Endothelial cell of umbilical vein (primary cell): ENCODE data around the gene MAGEB4. TPM values are rescaled to one million over a fixed set of nuclear protein-coding genes. Genes with fewer than 3 reads are reported as not detected.

ENCODE experiments used
- BruUV-seq: library from RNA; stranded (reverse); fragments of 400-500 nt; replicated peaks from 2 replicates; lab custom pipeline; 2021; lab: Mats Ljungman, UMichigan
- CTCF ChIA-PET: fragments of 300-600, 350-600 bp; sonication (Branson Sonifier 250); formaldehyde crosslinking; loops from one replicate; lab custom pipeline; 2021; ENCODE audit warnings: antibody characterized with exemption, inconsistent platforms; lab: Charles Lee
- POLR2A ChIA-PET: fragments of 300-600, 350-600 bp; sonication (Branson Sonifier 250); formaldehyde crosslinking; loops from one replicate; lab custom pipeline; 2021; ENCODE audit warnings: antibody characterized with exemption, inconsistent platforms; lab: Charles Lee
- DNase-seq: peaks from one replicate; pipeline ENCODE4 v3.0.0-alpha.2; 2011; ENCODE audit warnings: low read depth, low spot score
- FAIRE-seq: peaks from 2 replicates; lab custom pipeline; 2011; peaks lifted over from hg19 to GRCh38; lab: Jason Lieb, UNC
- H2AFZ ChIP-seq: 2 replicates; pipeline ENCODE4 v1.6.0; 2012; ENCODE audit warnings: low read depth, low read length, control low read depth, inconsistent platforms
- H3K27ac ChIP-seq: 2 replicates; pipeline ENCODE4 v1.5.1; 2011; ENCODE audit warnings: low read depth, mild to moderate bottlenecking, control low read depth, low read length, moderate library complexity; ENCODE audit not compliant: insufficient read depth
- H3K27me3 ChIP-seq, 2 experiments: 2 replicates each; pipeline versions ENCODE4 v1.6.0 to v1.6.1; 2011; ENCODE audit warnings: low read length in 2 of 2, mixed read lengths in 1 of 2; ENCODE audit not compliant: control insufficient read depth in 2 of 2, insufficient read depth in 2 of 2
- H3K36me3 ChIP-seq, 2 experiments: 2 replicates in 1 of 2; 3 replicates in 1 of 2; pipeline ENCODE4 v1.5.1; 2011; ENCODE audit warnings: low read length in 2 of 2, mild to moderate bottlenecking in 1 of 2, moderate library complexity in 1 of 2; ENCODE audit not compliant: control insufficient read depth in 2 of 2, insufficient read depth in 2 of 2; ENCODE audit errors: extremely low read depth in 1 of 2
- H3K4me1 ChIP-seq: 3 replicates; pipeline ENCODE4 v1.5.1; 2011; ENCODE audit warnings: mild to moderate bottlenecking, low read length; ENCODE audit not compliant: control insufficient read depth, insufficient read depth; ENCODE audit errors: extremely low read depth
- H3K4me2 ChIP-seq: 2 replicates; pipeline ENCODE4 v1.6.1; 2011; ENCODE audit warnings: low read length, control low read depth, mixed read lengths; ENCODE audit not compliant: insufficient read depth
- H3K4me3 ChIP-seq, 3 experiments: fragments of 200-600 bp in 1 of 3; sonication (generic), shearing (Covaris generic) in 1 of 3; replicated peaks in 1 of 3; 2 replicates each; pipeline ENCODE4 v1.5.1; 2011 to 2016; ENCODE audit warnings: control low read depth in 3 of 3, low read length in 3 of 3, mild to moderate bottlenecking in 2 of 3, inconsistent platforms in 1 of 3, low read depth in 1 of 3, moderate library complexity in 1 of 3; ENCODE audit not compliant: insufficient read depth in 1 of 3
- H3K79me2 ChIP-seq: 2 replicates; pipeline ENCODE4 v1.6.0; 2012; ENCODE audit warnings: low read length, inconsistent platforms; ENCODE audit not compliant: control insufficient read depth, insufficient read depth
- H3K9ac ChIP-seq: replicated peaks from 2 replicates; pipeline ENCODE3; 2011; ENCODE audit warnings: low read length, control low read depth; ENCODE audit not compliant: insufficient read depth; ENCODE audit errors: extremely low read depth
- H3K9me1 ChIP-seq: replicated peaks from 3 replicates; pipeline ENCODE4 v1.6.0; 2011; ENCODE audit warnings: mild to moderate bottlenecking, low read length; ENCODE audit not compliant: control insufficient read depth, insufficient read depth; ENCODE audit errors: extremely low read depth
- H3K9me3 ChIP-seq: replicated peaks from 2 replicates; pipeline ENCODE4 v1.5.1; 2012; ENCODE audit warnings: low read length, inconsistent platforms; ENCODE audit not compliant: control insufficient read depth, insufficient read depth
- H4K20me1 ChIP-seq: replicated peaks from 2 replicates; pipeline ENCODE3; 2011; ENCODE audit warnings: mild to moderate bottlenecking, low read length; ENCODE audit not compliant: control insufficient read depth, insufficient read depth; ENCODE audit errors: extremely low read depth
- EZH2 ChIP-seq: IDR thresholded peaks from 2 replicates; pipeline ENCODE4 v1.6.1; 2012; ENCODE audit warnings: borderline replicate concordance, low read depth, mild to moderate bottlenecking, moderate library complexity, low read length, inconsistent platforms; ENCODE audit not compliant: severe bottlenecking
- FOS ChIP-seq: IDR thresholded peaks from 2 replicates; pipeline ENCODE4 v1.6.1; 2011; ENCODE audit warnings: mild to moderate bottlenecking, low read length, moderate library complexity, borderline replicate concordance; ENCODE audit not compliant: insufficient read depth
- JUN ChIP-seq: IDR thresholded peaks from 2 replicates; pipeline ENCODE4 v1.6.1; 2011; ENCODE audit warnings: borderline replicate concordance, low read depth; ENCODE audit not compliant: insufficient read length, insufficient read depth
- POLR2A ChIP-seq: IDR thresholded peaks from 2 replicates; pipeline ENCODE4 v1.6.1; 2012; ENCODE audit warnings: low read depth, mild to moderate bottlenecking, control low read depth, low read length
- dilution Hi-C: fragments of 300-500 bp; cut with MboI; formaldehyde crosslinking; loops from one replicate; pipeline ENCODE4 v1.15.0; 2019; ENCODE audit warnings: low sequenced_read_pairs; ENCODE audit not compliant: extremely low pct_ligation_motif_present
- intact Hi-C: fragments of 100-400 bp; cut with micrococcal nuclease; formaldehyde crosslinking; loops from one replicate; pipeline ENCODE4 v1.10.0; 2022
- polyA plus RNA-seq, 4 experiments: library from polyadenylated mRNA; depleted of rRNA in 3 of 4; stranded (reverse) in 3 of 4; unstranded in 1 of 4; fragments of >200 nt; gene quantifications; 2 replicates each; pipeline versions ENCODE4 v1.2.1 to v1.2.3, GENCODE V29; 2011 to 2012; ENCODE audit warnings: missing spikeins in 1 of 4
- total RNA-seq: library from RNA; stranded (reverse); gene quantifications from 2 replicates; pipeline ENCODE4 v1.2.3, GENCODE V29; 2021
- TF ChIP-seq, protein P1 (sequence below): IDR thresholded peaks from 2 replicates; pipeline ENCODE4 v1.6.1; 2011; ENCODE audit not compliant: insufficient read depth, insufficient read length
- TF ChIP-seq, protein P2 (sequence below), 2 donors: IDR thresholded peaks; 1 replicate in 1 of 2; 2 replicates in 1 of 2; pipeline ENCODE4 v1.5.1; 2011; ENCODE audit warnings: low read length in 2 of 2, mild to moderate bottlenecking in 2 of 2, moderate library complexity in 2 of 2, control low read depth in 1 of 2, inconsistent platforms in 1 of 2, low read depth in 1 of 2; ENCODE audit not compliant: insufficient read depth in 1 of 2; ENCODE audit errors: extremely low read depth in 1 of 2

Gene MAGEB4
- total and polyA plus RNA-seq, 2 donors (not counting 3 experiments of a cell fraction or from before 2014, with no cell fraction given), result not detected

DNA sequence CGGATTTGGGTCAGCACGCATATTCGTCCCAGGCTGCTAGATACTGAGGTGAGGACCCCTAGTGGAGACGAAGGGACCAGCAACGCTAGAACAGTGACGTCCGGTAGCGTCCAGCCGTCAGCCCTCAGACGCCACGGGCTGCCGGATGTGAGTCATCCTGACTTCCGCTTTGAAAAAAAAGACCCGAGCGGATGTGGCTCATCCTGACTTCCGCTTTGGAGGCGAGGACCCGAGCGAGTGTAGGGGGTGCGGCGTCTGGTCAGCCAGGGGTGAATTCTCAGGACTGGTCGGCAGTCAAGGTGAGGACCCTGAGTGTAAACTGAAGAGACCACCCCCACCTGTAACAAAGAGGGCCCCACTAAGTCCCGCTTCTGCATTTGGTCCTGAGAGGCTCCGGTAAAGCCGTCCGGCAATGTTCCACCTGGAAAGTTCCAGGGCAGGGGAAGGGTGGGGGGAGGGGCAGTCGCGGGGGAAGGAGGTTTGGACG, 26.4 kb upstream of the MAGEB4 start, which contains the start of gene MAGEB2:
TSS of gene MAGEB2 (plus strand) at position 207 of the 487 bp plus-strand sequence. CDS start 3,018 bp downstream, outside the sequence.
- H3K4me2 ChIP-seq, result no peak within 1 kb of the TSS
- ChIA-PET CTCF (no interaction called here), POLR2A (no interaction called here)
- DNase-seq (no peak), FAIRE-seq (no peak)
- H3K36me3 ChIP-seq, result no peaks in the 10 kb centered on the region
- intact Hi-C loops, result no loop called here
- no peaks in the 10 kb centered on the region for H3K27me3 ChIP-seq
- H3K4me1 ChIP-seq, result no peaks in the 10 kb centered on the region
- H4K20me1 ChIP-seq, result no peaks in the 10 kb centered on the region
- no peak within 1 kb of the TSS for H3K4me3 ChIP-seq
- H2AFZ ChIP-seq, result no peak within 1 kb of the TSS
- no peaks in the 10 kb centered on the region for H3K9me3 ChIP-seq
- H3K79me2 ChIP-seq, result no peaks in the 10 kb centered on the region
- dilution Hi-C loops, result no loop called here
- H3K27ac ChIP-seq, result no peak within 1 kb of the TSS
- H3K9ac ChIP-seq, result no peak within 1 kb of the TSS
- no peaks in the 10 kb centered on the region for H3K9me1 ChIP-seq
- no TSS peak for BruUV-seq
- TF ChIP-seq EZH2, result no peak
- TF ChIP-seq FOS, result no peak
- TF ChIP-seq, protein P1, sequence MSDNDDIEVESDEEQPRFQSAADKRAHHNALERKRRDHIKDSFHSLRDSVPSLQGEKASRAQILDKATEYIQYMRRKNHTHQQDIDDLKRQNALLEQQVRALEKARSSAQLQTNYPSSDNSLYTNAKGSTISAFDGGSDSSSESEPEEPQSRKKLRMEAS, result no peak
- no peak for TF ChIP-seq POLR2A
- no peak for TF ChIP-seq JUN

DNA sequence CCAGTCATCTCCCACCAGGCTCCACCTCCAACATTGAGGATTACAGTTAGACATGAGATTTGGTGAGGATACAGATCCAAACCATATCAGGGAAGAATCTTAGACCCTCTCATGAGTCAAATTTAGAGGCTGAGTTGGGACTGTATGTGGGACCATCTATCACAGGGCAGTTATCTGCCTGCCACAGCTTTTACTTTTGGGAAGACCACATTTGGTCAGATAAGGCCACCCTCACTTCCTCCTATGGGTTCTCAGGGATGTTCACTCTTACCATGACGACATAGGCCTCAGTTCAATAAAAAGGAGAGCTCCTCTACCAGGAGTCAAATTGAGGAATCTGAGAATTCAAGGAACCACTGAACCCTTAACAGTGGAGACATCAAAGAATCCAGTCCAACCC, 24.3 kb upstream of the MAGEB4 start:
- no TSS peak for BruUV-seq
- Histone ChIP-seq H4K20me1 (no peaks in the 10 kb centered on the region), H3K4me1 (no peaks in the 10 kb centered on the region), H3K4me2 (no peak overlapping the region), H3K9me1 (no peaks in the 10 kb centered on the region), H3K4me3 (no peak overlapping the region), H3K9me3 (no peaks in the 10 kb centered on the region), H3K79me2 (no peaks in the 10 kb centered on the region), H3K36me3 (no peaks in the 10 kb centered on the region), H2AFZ (no peak overlapping the region), H3K27ac (no peak overlapping the region), H3K9ac (no peak overlapping the region), H3K27me3 (no peaks in the 10 kb centered on the region)
- TF ChIP-seq, protein P2, sequence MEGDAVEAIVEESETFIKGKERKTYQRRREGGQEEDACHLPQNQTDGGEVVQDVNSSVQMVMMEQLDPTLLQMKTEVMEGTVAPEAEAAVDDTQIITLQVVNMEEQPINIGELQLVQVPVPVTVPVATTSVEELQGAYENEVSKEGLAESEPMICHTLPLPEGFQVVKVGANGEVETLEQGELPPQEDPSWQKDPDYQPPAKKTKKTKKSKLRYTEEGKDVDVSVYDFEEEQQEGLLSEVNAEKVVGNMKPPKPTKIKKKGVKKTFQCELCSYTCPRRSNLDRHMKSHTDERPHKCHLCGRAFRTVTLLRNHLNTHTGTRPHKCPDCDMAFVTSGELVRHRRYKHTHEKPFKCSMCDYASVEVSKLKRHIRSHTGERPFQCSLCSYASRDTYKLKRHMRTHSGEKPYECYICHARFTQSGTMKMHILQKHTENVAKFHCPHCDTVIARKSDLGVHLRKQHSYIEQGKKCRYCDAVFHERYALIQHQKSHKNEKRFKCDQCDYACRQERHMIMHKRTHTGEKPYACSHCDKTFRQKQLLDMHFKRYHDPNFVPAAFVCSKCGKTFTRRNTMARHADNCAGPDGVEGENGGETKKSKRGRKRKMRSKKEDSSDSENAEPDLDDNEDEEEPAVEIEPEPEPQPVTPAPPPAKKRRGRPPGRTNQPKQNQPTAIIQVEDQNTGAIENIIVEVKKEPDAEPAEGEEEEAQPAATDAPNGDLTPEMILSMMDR (IDR thresholded peaks at IDR 0.05; ENCODE audit: extremely low read depth in 1 of 2, insufficient read depth in 1 of 2, low read depth in 1 of 2, low read length in 2 of 2), result no peak
- TF ChIP-seq, protein P1, result no peak
- TF ChIP-seq JUN, result no peak
- FAIRE-seq (no peak), DNase-seq (no peak)
- ChIA-PET CTCF (no interaction called here), POLR2A (no interaction called here)
- intact Hi-C loops (no loop called here), dilution Hi-C loops (no loop called here)
